CD14-positive monocyte (primary cell): ENCODE measurements around the gene CHIA. TPM values are rescaled to one million over a fixed set of nuclear protein-coding genes. Genes with fewer than 3 reads are reported as not detected.

ENCODE experiments used
- DNase-seq, 3 donors: peaks; one replicate each; pipeline ENCODE4 v3.0.0-alpha.2; 2011 to 2022
- H2AFZ ChIP-seq: 2 replicates; pipeline ENCODE4 v1.6.0; 2012; ENCODE audit warnings: mild to moderate bottlenecking, low read depth, low read length, inconsistent platforms; ENCODE audit not compliant: insufficient read depth, poor library complexity, severe bottlenecking
- H3K27ac ChIP-seq, 2 donors: 1 replicate in 1 of 2; 2 replicates in 1 of 2; pipeline ENCODE4 v1.5.1; 2012 to 2013; ENCODE audit warnings: low read length in 2 of 2, control low read depth in 1 of 2, inconsistent platforms in 1 of 2, low read depth in 1 of 2, mild to moderate bottlenecking in 1 of 2
- H3K27me3 ChIP-seq, 2 donors: one replicate each; pipeline versions ENCODE4 v1.6.0 to v1.6.1; 2011 to 2013; ENCODE audit warnings: low read length in 2 of 2; ENCODE audit not compliant: control insufficient read depth in 2 of 2, insufficient read depth in 2 of 2
- H3K36me3 ChIP-seq, 2 donors: replicated peaks in 1 of 2; 1 replicate in 1 of 2; 2 replicates in 1 of 2; pipeline versions ENCODE4 v1.5.1 to v1.6.1; 2012 to 2013; ENCODE audit warnings: low read length in 2 of 2, control low read depth in 1 of 2, inconsistent platforms in 1 of 2, mild to moderate bottlenecking in 1 of 2; ENCODE audit not compliant: insufficient read depth in 2 of 2, control insufficient read depth in 1 of 2
- H3K4me1 ChIP-seq, 2 donors: 1 replicate in 1 of 2; 2 replicates in 1 of 2; pipeline versions ENCODE4 v1.5.1 to v1.6.1; 2012 to 2013; ENCODE audit warnings: low read length in 2 of 2, control low read depth in 1 of 2, inconsistent platforms in 1 of 2, mild to moderate bottlenecking in 1 of 2, moderate library complexity in 1 of 2; ENCODE audit not compliant: insufficient read depth in 2 of 2, control insufficient read depth in 1 of 2
- H3K4me2 ChIP-seq: replicated peaks from 2 replicates; pipeline ENCODE3; 2012; ENCODE audit warnings: low read length, moderate library complexity, mild to moderate bottlenecking; ENCODE audit not compliant: poor library complexity, severe bottlenecking; ENCODE audit errors: extremely low read depth
- H3K4me3 ChIP-seq, 3 experiments: fragments of 200-600 bp in 1 of 3; sonication (generic) in 1 of 3; replicated peaks in 1 of 3; 1 replicate in 2 of 3; 2 replicates in 1 of 3; pipeline ENCODE4 v1.5.1; 2011 to 2013; ENCODE audit warnings: low read length in 3 of 3, mild to moderate bottlenecking in 3 of 3, control low read depth in 2 of 3, low read depth in 2 of 3, inconsistent platforms in 1 of 3, moderate library complexity in 1 of 3
- H3K79me2 ChIP-seq: 2 replicates; pipeline ENCODE4 v1.6.0; 2012; ENCODE audit warnings: mild to moderate bottlenecking, control low read depth, inconsistent platforms, low read length, moderate library complexity; ENCODE audit not compliant: insufficient read depth
- H3K9ac ChIP-seq: 2 replicates; pipeline ENCODE4 v1.6.0; 2017; ENCODE audit warnings: low read length, mild to moderate bottlenecking; ENCODE audit not compliant: insufficient read depth, poor library complexity, severe bottlenecking
- H3K9me3 ChIP-seq, 2 donors: replicated peaks in 1 of 2; 1 replicate in 1 of 2; 2 replicates in 1 of 2; pipeline versions ENCODE4 v1.5.1 to v1.6.1; 2012 to 2013; ENCODE audit warnings: low read length in 2 of 2, control low read depth in 1 of 2; ENCODE audit not compliant: control insufficient read depth in 1 of 2, insufficient read depth in 1 of 2
- H4K20me1 ChIP-seq: 2 replicates; pipeline ENCODE4 v1.6.0; 2012; ENCODE audit warnings: mild to moderate bottlenecking, low read length, control low read depth, moderate library complexity; ENCODE audit not compliant: insufficient read depth
- H3K27ac Mint-ChIP-seq, 7 donors: one replicate each; pipeline ENCODE4 v1.8.0; 2020; ENCODE audit warnings: mild to moderate bottlenecking in 7 of 7, mixed read lengths in 7 of 7, moderate library complexity in 6 of 7, inconsistent platforms in 2 of 7
- H3K27me3 Mint-ChIP-seq, 3 donors: one replicate each; pipeline ENCODE4 v1.8.0; 2021 to 2022; ENCODE audit warnings: low read depth in 3 of 3, mild to moderate bottlenecking in 3 of 3, mixed read lengths in 3 of 3, moderate library complexity in 3 of 3, inconsistent platforms in 1 of 3
- H3K36me3 Mint-ChIP-seq, 2 donors: one replicate each; pipeline ENCODE4 v1.8.0; 2020; ENCODE audit warnings: mixed read lengths in 2 of 2, inconsistent platforms in 1 of 2, mild to moderate bottlenecking in 1 of 2
- H3K4me1 Mint-ChIP-seq: one replicate; pipeline ENCODE4 v1.8.0; 2020; ENCODE audit warnings: mild to moderate bottlenecking, mixed read lengths
- H3K4me3 Mint-ChIP-seq, 2 donors: one replicate each; pipeline ENCODE4 v1.8.0; 2020; ENCODE audit warnings: mild to moderate bottlenecking in 2 of 2, mixed read lengths in 2 of 2, moderate library complexity in 1 of 2
- H3K9me3 Mint-ChIP-seq, 7 donors: one replicate each; pipeline ENCODE4 v1.8.0; 2020 to 2022; ENCODE audit warnings: mixed read lengths in 7 of 7, mild to moderate bottlenecking in 6 of 7, moderate library complexity in 6 of 7, inconsistent platforms in 2 of 7
- WGBS: methylation state at CpG from one replicate; pipeline ENCODE4 v1.1.5; 2013; ENCODE audit warnings: missing lambda C conversion rate; ENCODE audit not compliant: insufficient coverage; 5-methylcytosine and 5-hydroxymethylcytosine counted together
- intact Hi-C, 2 donors: fragments of 100-400 bp; cut with micrococcal nuclease; formaldehyde crosslinking; loops; one replicate each; pipeline versions ENCODE4 v1.15.0 to v1.15.1; 2023
- polyA plus RNA-seq, 3 donors: library from polyadenylated mRNA; depleted of rRNA in 1 of 3; unstranded in 2 of 3; stranded (reverse) in 1 of 3; fragments of 300-500 nt in 2 of 3; fragments of >200 nt in 1 of 3; fragmentation: Illumina TruSeq in 2 of 3; gene quantifications; 1 replicate in 2 of 3; 2 replicates in 1 of 3; pipeline ENCODE4 v1.2.3, GENCODE V29; 2012 to 2021
- TF ChIP-seq, protein P1 (sequence below): fragments of 200-600 bp; IDR thresholded peaks from one replicate; pipeline ENCODE4 v1.8.0; 2022; ENCODE audit warnings: antibody characterized with exemption, mild to moderate bottlenecking

Gene CHIA
- polyA plus RNA-seq, 3 donors: not detected

DNA sequence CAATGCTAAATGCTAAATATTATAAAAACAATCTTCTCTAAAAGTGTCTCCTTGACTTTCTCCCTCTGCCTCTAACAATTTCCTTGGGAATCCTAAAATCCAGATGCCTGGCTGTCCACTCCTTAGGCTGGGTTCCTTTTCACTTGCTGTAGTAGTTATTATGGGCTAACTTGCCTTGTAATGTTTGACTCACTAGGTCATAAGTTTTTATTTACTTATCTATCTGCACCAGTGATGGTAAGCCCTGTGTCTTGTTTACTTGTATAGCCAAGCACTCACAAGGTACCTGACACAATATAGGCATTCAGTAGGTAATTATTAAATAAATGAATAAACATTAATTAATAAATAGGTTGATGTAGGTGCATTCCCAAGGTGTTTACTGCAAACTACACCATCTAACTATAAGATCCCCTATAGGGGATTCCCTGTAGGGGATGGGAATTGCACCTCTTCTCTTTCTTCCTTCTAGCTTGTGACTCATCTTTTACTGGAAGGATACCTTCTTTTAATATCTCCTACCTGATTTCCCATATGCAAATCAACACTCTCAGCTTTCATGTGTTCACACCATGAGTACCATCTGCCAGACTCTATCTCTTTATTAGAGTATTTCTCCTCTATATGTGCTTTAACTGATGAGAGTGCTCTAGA is 14.7 kb upstream of the CHIA start:
- Mint-ChIP-seq H3K36me3 (peaks cover 3 to 4% of the 10 kb centered on the region in 2 donors), H3K4me1 (peaks cover 5% of the 10 kb centered on the region), H3K4me3 (no peak overlapping the region), H3K27me3 (peaks cover 24 to 44% (median 27%) of the 10 kb centered on the region in 3 donors), H3K27ac (no peak overlapping the region), H3K9me3 (peaks cover 7 to 20% (median 13%) of the 10 kb centered on the region in 7 donors)
- H3K27me3 ChIP-seq: peaks cover 22 to 24% of the 10 kb centered on the region in 2 donors
- no peak overlapping the region for H2AFZ ChIP-seq
- no peaks in the 10 kb centered on the region for H3K4me1 ChIP-seq
- no peaks in the 10 kb centered on the region for H3K79me2 ChIP-seq
- H3K4me2 ChIP-seq: no peak overlapping the region
- no peaks in the 10 kb centered on the region for H4K20me1 ChIP-seq
- TF ChIP-seq, protein P1, sequence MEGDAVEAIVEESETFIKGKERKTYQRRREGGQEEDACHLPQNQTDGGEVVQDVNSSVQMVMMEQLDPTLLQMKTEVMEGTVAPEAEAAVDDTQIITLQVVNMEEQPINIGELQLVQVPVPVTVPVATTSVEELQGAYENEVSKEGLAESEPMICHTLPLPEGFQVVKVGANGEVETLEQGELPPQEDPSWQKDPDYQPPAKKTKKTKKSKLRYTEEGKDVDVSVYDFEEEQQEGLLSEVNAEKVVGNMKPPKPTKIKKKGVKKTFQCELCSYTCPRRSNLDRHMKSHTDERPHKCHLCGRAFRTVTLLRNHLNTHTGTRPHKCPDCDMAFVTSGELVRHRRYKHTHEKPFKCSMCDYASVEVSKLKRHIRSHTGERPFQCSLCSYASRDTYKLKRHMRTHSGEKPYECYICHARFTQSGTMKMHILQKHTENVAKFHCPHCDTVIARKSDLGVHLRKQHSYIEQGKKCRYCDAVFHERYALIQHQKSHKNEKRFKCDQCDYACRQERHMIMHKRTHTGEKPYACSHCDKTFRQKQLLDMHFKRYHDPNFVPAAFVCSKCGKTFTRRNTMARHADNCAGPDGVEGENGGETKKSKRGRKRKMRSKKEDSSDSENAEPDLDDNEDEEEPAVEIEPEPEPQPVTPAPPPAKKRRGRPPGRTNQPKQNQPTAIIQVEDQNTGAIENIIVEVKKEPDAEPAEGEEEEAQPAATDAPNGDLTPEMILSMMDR: no peak
- H3K4me3 ChIP-seq: no peak overlapping the region
- no peaks in the 10 kb centered on the region for H3K36me3 ChIP-seq
- H3K9me3 ChIP-seq: peaks cover 0 to 16% of the 10 kb centered on the region in 2 donors
- no peak overlapping the region for H3K27ac ChIP-seq
- intact Hi-C loops: no loop called here
- DNase-seq: no peak
- no peak overlapping the region for H3K9ac ChIP-seq

DNA sequence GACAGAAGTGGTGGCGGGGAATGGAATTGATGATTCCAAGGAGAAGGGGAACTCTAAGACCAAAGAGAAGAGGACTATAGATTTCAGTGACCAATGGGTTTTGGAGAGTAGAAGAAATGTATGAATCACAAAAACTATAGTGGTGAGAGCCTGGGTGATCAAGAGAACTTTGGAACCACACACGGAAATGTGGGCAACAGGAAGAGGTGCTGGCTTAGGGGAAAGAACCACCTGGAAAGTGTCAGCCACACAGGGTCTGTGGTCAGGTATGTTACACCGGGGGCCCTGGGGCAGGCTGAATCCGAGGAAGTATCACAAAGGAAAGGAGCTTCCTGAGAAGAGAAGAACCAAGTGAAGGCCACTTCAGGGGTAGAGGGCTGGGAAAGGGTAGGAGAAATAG is 11.5 kb upstream of the CHIA start:
- intact Hi-C loops: no loop called here
- WGBS: 96% methylated on average over 4 of the region's 4 CpGs
- H3K27ac Mint-ChIP-seq: no peak overlapping the region

More for the DNA sequence above, 11.5 kb upstream of the CHIA start:
- TF ChIP-seq, protein P1: no peak
- H3K36me3 Mint-ChIP-seq: no peaks in the 10 kb centered on the region
- no peaks in the 10 kb centered on the region for H3K4me1 Mint-ChIP-seq
- H3K27me3 Mint-ChIP-seq: peaks cover 3 to 21% (median 4%) of the 10 kb centered on the region in 3 donors
- H3K4me3 Mint-ChIP-seq: no peak overlapping the region
- H3K27me3 ChIP-seq: peaks cover 2% of the 10 kb centered on the region in 2 donors
- no peak overlapping the region for H3K27ac ChIP-seq
- no peak overlapping the region for H3K4me2 ChIP-seq
- DNase-seq: no peak
- H3K9me3 ChIP-seq: no peaks in the 10 kb centered on the region
- H3K79me2 ChIP-seq: no peaks in the 10 kb centered on the region
- no peaks in the 10 kb centered on the region for H4K20me1 ChIP-seq
- no peak overlapping the region for H2AFZ ChIP-seq
- H3K9me3 Mint-ChIP-seq: peaks cover 0 to 10% (median 7%) of the 10 kb centered on the region in 7 donors
- H3K36me3 ChIP-seq: no peaks in the 10 kb centered on the region
- no peak overlapping the region for H3K4me3 ChIP-seq
- no peak overlapping the region for H3K9ac ChIP-seq
- no peaks in the 10 kb centered on the region for H3K4me1 ChIP-seq
